ENCODE data around the gene NINJ1.
"Not testable (repeated sequence)": the region's sequence is repeated elsewhere in the genome, so short reads cannot be mapped to it uniquely, and the experiment has no call there.

NINJ1 gene

DNA sequence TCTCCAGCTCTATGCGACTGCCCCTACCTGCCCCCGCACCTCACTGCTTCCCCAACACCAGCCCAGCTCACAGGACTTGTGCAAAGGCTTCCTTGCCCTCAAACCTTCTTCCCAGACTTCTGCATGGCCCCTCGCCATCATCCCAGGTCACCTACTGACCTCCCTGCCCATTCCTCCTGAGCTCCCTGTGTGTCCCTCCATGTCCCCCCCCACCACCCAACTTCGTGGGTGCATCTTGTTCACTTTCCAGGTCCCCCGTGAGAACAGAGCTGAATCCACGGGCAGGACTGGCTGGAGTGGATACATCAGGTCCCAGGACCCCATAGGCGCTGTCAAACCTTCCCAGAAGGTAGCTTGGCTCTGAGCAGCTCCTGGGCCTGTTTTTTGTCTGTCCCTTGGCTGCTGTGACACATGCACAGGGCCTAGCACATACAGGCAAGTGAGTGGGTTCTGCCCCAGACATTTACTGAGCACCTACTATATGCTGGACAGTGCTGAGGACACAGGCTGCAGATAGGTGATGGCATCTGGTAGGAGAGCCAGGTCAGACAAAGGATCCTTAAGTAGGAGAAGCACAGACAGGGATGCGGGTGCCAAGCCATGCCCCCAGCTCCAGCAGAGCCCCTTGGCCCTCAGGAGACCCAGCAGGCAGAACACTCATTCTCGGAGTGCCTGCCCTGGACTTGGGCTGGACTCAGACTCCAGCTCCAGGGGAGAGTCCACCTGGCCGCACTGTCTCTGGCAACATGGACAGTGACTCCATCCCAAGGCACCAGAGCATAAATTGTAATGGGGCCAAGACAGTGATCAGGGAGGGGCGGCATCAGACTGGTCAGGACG, 15.0 kb downstream of the NINJ1 start:
- no peak for DNase-seq

DNA sequence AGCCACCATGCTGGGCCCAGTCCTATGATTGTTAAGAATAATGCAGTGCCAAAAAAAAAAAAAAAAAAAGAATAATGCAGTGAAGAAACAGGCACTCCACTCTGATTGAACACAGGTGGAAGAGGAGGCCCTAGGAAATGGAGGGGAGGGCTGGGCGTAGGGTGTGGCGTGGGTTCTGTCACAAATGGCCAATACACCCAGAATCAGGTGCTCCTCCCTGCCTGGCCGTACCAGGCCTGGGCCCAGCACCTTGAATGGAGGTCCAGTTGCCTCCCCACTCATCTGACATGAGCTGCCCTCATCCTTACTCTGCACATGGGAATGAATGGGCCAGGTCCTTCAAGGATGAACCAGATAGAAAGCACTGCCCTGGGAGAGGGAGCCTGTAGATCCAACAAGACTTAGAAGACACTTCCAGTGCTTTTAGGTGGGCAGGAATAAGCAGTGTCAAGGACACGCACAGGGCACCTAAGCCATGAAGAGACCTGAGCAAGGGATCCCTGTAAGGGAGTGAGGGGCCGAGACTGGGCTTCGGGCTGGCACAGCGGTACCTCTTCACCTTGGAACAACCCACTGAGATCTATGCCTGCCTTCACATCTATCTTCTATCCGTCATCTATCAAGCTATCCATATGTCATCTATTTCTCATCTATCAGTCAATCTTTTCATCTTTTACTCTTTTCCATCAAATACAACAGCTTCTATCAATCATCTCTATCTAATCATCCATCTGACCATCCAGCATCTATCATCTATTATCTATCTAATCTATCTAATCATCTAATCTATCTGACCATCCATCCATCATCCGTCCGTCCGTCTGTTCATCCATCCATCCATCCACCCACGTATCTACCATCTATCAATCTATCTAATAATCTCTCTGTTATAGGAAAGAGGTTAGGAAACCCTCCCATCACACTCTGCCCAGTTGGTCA, 15.9 kb downstream of the NINJ1 start:
- DNase-seq = no peak

DNA sequence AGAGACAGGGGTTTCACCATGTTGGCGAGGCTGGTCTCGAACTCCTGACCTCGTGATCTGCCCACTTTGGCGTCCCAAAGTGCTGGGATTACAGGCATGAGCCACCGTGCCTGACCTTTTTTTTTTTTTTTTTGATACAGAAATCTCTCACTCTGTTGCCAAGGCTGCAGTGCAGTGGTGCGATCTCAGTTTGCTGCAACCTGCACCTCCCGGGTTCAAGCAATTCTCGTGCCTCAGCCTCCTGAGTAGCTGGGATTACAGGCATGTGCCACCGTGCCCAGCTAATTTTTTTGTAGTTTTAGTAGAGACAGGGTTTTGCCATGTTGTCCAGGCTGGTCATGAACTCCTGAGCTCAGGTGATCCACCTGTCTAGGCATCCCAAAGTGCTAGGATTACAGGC, 16.5 kb downstream of the NINJ1 start:
- DNase-seq = not testable (repeated sequence)

DNA sequence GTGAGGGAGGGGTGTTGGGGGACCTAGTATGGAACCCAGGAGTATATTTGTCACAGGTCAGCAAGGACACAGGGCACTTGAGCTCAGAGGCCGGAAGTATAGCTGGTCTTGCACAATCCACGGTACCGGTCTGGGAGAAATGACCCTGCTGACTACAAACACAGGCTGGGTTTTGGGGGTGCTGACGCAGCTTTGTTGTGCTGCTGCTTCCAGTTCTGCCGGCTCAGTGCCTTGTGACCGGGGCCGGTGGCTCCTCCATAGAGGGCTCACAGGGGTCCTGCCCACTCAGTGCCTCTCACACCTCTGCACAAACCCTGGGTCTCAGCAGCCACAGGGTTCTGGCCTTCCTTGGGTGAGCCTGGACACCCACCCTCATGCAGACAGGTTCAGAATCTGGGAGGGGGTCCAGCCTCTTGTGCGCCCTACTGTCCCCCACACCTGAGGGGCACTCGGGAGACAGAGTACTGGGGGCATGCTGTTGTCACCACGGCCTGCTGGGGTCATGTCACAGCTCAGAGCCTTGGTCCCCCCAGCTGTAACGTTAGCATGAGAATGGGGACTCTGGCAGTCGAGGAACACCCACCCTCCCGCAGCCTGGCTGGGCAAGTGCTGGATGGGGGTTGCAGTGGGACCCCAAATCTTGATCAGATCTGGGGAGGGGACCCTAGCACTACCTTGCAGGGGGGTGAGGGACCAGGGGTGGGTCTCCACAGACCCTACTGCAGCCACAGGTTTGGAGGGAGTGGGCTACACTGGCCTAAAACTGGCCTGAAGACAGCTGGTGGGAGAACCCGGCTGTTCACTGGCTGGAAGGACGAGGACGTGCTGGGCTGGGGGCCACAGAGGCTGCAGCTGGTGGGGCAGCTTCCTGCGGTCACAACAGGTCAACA, 17.7 kb downstream of the NINJ1 start:
- no peak for DNase-seq

DNA sequence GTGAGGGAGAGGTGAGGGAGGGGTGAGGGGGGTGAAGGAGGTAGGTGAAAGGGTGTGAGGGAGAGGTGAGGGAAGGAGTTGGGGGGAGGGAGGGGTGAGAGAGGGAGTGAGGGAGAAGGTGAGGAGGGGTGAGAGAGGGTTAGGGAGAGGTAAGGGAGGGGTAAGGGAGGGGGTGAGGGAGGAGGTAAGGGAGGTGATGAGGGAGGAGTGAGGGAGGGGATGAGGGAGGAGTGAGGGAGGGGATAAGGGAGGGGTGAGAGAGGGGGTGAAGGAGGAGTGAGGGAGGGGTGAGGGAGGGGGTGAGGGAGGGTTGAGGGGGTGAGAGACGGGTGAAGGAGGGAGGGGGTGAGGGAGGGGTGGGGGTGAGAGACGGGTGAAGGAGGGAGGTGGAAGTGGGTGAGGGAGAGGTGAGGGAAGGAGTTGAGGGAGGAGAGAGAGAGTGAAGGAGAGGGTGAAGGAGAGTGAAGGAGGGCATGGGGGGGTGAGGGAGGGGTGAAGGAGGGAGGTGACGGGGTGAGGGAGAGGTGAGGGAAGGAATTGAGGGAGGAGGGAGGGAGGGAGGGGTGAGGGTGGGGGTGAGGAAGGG, 18.5 kb downstream of the NINJ1 start:
- no peak for DNase-seq

DNA sequence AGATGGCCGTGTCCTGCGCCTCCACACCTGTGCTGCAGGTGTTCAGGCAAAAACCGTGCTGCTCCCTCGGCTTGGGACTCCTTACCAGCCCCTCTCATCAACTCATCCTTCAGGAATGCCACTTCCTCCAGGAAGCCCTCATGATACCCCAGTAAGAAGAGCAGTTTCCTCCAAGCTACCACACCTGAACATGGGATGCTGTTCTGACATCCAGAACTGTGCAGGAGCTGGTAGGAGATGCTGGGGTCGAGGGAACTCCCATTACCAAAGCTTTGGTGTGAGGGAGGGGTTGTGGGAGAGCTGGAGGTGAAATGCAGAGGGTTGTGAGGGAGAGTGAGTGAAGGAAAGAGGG, 19.1 kb downstream of the NINJ1 start:
- no peak for DNase-seq

DNA sequence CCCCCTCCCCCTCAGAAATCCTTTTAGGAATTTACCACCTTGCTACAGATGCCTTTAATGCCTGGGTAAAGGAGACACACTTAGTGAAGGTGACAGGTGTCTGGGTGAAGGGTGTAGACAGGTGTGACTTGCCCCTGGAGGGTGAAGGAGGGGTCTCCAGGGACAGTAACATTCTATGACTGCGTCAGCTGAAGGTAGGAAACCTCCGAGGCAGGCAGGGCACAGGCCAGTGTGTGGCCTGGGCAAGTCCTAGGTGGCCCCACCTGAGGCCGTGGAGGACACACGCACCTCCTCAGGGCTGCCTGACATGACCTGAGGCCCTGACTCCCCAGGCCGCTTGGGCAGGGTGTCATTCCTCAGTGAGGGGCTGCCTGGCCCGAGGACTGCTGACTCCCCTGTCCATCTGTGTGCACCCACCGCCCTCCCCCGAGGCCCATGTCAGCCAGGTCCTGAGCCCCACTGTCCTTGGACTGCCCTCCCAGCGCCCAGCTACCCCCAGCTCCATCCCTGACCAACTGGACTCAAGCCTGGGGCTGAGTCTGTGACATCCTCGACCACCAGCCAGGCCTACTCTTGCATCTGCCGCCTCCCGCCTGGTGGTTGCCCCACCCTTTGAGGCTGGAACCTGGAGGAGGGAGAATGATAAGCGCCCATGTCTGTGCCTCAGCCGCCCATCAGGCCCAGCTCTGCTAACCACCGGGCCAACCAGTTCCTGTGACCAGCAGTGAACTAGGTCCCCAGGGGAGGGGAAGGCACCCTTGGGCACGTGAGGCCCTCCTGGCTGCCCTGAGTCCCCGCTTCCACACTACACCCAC, 19.7 kb downstream of the NINJ1 start:
- DNase-seq = no peak

DNA sequence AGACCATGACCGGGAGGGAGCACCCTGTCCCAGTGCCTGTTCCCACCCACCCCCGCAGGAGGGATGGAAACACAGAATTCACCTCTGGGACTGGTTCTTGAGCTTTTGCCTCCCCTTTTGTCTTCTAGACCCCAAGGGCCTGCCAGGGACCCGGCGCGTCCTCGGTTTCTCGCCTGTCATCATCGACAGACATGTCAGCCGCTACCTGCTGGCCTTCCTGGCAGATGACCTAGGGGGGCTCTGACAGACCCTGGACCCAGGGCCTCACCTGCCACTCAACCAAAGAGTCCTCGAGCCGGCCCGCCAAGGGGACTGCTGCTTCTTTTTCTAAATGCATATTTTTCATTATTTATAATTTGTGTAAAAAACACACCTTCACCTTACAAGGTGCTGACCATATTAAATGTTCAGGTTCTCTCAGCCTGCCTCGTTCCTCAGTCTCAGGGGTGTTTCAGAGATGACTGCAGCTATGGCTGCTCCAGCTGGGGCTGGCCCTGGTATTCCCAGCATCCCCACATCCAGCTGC, 21.1 kb downstream of the NINJ1 start:
- DNase-seq = no peak

DNA sequence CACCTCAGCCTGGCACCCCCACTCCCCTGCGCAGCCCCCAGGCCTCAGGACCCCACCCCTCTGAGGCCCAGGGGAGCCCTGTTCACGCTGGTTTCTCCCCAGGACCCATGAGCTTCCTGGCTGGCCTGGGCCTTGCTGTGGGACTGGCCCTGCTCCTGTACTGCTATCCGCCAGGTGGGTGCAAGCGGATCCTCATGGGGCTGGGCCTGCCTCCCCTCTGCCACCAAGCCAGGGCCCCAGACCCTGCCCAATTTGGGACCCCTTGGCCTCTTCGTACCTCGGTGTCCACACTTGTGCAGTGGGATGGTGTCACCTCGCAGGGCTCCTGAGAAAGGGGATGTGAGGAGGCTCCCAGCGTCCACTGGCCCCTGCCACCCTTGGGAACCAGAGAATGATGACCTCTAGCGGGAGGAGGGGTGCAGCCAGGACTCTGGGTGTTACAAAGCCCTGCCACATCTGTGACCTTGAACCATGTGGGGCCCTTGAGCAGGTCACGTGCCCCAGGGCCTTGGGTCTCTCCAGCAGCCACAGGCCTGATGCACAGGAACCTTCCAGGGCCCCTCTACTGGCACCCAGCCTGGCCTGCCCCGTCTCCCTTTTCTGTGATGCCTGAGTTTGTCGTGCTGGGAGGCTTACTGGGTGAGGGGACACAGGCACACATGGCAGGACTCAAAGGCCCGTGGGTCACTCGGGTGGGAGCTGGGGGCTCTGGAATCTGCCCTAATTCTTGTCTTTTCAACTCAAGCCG, 21.8 kb downstream of the NINJ1 start:
- DNase-seq = no peak

DNA sequence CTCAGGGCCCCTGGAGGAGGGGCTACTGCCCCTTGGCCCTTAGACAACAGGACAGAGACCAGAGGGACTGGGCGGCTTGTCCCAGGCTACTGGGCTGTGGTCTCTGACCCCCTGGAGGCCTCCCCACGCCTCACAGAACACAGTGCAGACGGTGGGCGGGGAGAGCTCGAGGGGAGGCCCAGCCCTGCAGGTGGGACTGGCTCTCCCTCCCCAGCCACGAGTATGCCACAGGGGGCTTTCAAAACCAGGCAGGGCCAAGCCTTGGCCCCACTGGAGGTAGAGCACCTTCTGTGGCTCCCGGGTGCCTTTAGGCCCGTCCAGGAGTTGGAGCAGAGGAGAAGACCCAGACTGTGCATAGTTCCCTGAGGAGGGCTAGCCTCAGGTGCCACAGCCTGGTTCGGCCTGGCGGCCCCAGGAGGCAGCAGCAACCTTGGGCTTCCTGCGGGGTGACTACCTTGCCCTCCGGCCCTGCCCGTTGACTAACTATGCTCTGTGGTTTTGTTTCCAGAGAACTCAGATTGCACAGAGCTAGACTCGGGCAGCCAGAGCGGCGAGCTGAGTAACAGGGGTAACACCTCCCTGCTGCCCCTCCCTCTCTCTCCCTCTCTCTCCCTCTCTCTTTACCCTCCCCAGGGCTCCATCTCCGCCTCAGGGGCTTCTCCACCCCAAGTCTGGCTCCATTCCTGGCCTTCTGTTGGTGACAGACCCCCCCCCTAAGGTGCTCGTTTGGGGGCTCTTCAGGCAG, 22.5 kb downstream of the NINJ1 start:
- no peak for DNase-seq

DNA sequence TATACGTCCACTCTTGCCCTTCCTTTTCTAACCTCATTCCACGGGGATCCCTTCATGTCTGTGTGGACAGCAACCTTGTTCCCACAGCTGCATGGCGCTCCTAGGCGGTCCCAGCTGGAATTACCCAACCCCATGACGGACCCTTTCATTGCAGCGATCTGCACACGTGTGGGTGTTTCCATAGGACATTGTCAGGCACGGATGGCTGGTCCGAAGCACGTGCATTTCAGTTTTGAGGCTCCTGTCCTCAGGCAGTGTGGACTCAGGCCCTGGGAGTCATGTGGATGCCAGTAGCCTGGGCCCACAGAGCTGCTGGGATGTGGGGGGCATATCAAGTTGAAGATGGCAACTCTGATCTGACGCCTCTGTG, 23.1 kb downstream of the NINJ1 start:
- DNase-seq = no peak

DNA sequence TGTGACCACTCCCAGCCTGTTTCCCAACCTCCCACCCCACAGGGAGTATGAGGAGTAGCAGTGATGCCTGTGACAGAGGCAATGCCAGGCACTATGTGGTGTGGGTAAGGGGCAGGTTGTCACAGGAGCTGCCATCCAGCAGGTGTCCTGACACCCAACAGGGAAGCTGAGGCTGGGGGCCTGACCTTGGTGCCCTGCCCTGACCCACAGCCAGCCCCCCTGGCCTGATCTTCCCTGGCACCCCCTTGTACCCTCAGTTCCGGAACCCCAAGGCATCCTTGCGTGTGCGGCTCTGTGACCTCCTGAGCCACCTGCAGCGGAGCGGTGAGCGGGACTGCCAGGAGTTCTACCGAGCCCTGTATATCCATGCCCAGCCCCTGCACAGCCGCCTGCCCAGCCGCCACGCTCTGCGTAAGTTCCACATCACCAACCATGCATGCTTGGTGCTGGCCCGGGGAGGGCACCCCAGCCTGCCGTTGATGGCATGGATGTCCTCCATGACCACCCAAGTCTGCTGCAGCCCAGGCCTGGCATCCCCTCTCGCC, 23.7 kb downstream of the NINJ1 start:
- DNase-seq = no peak

DNA sequence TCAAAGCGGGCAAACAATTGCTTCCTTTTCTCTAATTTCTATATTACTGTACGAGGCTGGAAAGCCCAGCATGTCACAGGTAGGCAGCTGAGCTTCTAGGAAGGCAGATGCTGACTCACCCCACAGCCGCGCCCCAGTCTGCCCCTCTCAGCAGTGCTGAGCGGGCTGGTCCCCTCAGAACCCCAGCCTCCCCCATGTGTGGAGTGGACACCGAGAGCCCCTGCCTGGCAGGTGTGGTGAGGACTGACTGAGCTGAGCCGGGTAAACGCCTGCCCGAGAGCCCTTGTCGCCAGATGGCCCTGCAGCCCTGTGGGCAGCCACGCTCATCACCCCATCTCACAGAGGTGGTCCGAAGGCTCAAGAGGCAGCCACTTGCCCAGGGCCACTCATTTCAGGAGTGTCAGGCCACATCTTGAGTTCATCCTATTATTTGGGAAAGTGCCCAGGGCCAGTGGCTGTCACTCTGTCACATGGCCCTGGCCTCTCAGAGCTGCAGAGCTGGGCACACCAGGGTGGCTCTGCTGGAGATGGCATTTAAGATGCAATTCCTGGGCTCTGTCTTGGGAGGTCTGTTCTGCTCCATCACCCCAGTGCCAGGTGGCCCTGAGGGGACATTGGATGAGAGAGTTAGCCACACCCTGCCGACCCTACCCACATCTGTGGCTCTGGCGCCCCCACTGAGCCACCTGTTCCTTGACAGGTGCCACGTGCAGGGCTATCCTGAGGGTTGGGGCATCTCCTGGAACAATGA, 25.6 kb downstream of the NINJ1 start:
- DNase-seq = peak; percentile 59

DNA sequence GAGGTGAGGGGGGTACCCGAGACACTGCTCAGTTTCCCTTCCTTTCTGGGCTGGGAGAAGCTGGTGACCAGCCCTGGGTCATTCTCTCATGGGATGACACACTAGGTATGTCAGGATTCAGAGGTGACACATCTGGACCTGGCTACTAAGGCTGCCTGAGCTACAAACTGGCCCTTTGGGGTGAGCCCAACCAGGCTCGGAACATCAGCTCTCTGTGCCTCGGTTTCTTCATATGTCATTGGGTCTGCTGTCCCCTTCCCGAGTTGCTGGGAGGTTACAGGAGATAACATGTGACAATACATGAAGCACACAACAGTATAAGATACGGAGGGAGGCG, 26.3 kb downstream of the NINJ1 start:
- DNase-seq = no peak

DNA sequence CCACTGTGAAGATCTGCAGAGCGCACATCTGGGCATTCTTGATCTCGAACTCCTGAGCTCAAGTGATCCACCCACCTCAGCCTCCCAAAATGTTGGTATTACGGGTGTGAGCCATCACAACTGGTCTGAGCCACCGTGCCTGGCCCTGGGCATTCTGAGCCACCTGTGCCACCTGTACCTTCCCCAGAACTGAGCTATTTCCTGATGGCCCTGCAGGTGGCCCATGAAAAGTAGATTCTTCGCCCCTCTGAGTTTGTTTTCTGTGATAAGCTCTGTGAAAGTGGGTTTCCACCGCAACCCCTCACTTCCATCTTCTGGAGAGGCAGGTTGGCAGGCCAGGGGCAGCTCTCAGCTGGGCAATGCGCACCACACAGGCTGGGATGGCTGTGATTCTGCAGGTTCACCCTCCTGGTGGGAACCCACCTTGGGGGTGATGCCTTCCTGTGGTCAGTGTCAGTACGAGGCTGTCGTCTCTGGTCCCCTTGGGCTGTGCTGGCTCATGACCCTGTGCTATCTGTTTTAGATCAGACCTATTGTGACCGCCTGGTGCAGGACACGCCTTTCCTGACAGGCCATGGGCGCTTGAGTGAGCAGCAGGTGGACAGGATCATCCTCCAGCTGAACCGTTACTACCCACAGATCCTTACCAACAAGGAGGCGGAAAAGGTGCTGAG, 26.8 kb downstream of the NINJ1 start:
- DNase-seq = no peak

DNA sequence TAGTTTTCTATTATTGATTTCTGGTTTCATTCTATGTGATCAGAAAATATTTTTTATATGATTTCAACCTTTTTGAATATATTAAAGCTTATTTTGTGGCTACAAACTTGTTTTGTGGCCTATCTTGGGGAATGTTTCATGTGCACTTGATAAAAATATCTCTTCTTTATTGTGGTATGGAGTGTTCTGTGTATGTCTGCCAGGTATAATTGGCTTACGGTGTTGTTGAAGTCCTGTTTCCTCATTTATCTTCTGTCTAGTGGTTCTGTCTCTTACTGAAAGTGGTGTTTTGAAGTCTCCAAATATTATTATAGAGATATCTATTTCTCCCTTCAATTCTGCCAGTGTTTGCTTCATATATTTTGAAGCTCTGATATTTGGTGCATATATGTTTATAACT, 28.4 kb downstream of the NINJ1 start:
- DNase-seq = no peak

DNA sequence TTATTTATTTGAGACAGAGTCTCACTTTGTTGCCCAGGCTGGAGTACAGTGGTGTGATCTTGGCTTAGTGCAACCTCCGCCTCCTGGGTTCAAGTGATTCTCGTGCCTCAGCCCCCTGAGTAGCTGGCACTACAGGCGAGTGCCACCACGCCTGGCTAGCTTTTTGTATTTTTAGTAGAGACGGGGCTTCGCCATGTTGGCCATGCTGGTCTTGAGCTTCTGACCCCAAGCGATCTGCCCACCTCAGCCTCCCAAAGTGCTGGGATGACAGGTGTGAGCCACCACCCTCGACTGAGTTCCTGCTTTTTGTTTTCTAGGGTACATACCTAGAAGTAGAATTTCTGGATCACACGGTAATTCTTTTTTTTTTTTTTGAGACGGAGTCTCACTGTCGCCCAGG, 33.0 kb downstream of the NINJ1 start:
- DNase-seq = not testable (repeated sequence)

DNA sequence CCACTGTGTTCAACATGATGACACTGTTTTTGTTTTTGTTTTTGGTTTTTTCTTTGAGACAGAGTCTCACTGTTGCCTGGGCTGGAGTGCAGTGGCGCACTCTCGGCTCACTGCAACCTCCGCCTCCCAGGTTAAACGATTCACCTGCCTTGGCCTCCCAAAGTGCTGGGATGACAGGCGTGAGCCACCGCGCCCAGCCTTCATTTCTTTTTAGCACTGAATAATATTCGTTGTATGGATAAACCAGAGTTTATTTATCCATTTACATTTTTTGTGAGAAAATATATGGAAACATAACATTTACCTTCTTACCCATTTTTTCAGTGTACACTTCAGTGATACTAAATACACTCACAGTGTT, 33.8 kb downstream of the NINJ1 start:
- no peak for DNase-seq

Measured in stimulated activated CD4-positive, alpha-beta T cell treated with anti-CD3 and anti-CD28 coated beads, Interleukin-4, amount 100 ng/mL, for 1 hour (primary cell).